DLD1 (cell line): Measurements from ENCODE around the gene AAMDC.
"Not testable (repeated sequence)": the region's sequence is repeated elsewhere in the genome, so short reads cannot be mapped to it uniquely, and the experiment has no call there.

Experiments used
- in situ Hi-C: cut with HindIII; loops from 2 replicates; pipeline ENCODE4 v1.10.0; 2017; ENCODE audit warnings: low sequenced_read_pairs

Gene AAMDC

GRCh38 chr11:77819921-77820564 lies 901 bp upstream of the AAMDC start:
- in situ Hi-C loops, result no loop called here

- in situ Hi-C loops, result no loop called here
Observed at GRCh38 chr11:77821349-77821851, 456 bp downstream of the AAMDC start.

- in situ Hi-C loops, result not testable (repeated sequence)
Observed at GRCh38 chr11:77822126-77822525, 1.2 kb downstream of the AAMDC start.

GRCh38 chr11:77823775-77824174 lies 2.8 kb downstream of the AAMDC start:
- in situ Hi-C loops, result no loop called here

- in situ Hi-C loops, result no loop called here
Observed at GRCh38 chr11:77828926-77829325, 8.0 kb downstream of the AAMDC start.

- in situ Hi-C loops, result no loop called here
Observed at GRCh38 chr11:77833302-77833701, 12.4 kb downstream of the AAMDC start.

- in situ Hi-C loops, result no loop called here
Observed at GRCh38 chr11:77842441-77843121, 21.6 kb downstream of the AAMDC start.

- in situ Hi-C loops, result not testable (repeated sequence)
Observed at GRCh38 chr11:77843700-77844099, 22.8 kb downstream of the AAMDC start.

- in situ Hi-C loops, result no loop called here
Observed at GRCh38 chr11:77851503-77851902, 30.6 kb downstream of the AAMDC start.

GRCh38 chr11:77854838-77855237 lies 33.9 kb downstream of the AAMDC start:
- in situ Hi-C loops, result no loop called here

- in situ Hi-C loops, result not testable (repeated sequence)
Observed at GRCh38 chr11:77857906-77858457, 37.0 kb downstream of the AAMDC start.

GRCh38 chr11:77861444-77861843 lies 40.5 kb downstream of the AAMDC start:
- in situ Hi-C loops, result not testable (repeated sequence)

- in situ Hi-C loops, result no loop called here
Observed at GRCh38 chr11:77865805-77866204, 44.9 kb downstream of the AAMDC start.

- in situ Hi-C loops, result no loop called here
Observed at GRCh38 chr11:77866336-77866735, 45.4 kb downstream of the AAMDC start.

GRCh38 chr11:77868744-77869143 lies 47.8 kb downstream of the AAMDC start:
- in situ Hi-C loops, result no loop called here

- in situ Hi-C loops, result no loop called here
Observed at GRCh38 chr11:77871855-77872254, 50.9 kb downstream of the AAMDC start.

- in situ Hi-C loops, result no loop called here
Observed at GRCh38 chr11:77873345-77873744, 52.4 kb downstream of the AAMDC start.

GRCh38 chr11:77874206-77874605 lies 53.3 kb downstream of the AAMDC start:
- in situ Hi-C loops, result no loop called here

- in situ Hi-C loops, result no loop called here
Observed at GRCh38 chr11:77876045-77876444, 55.1 kb downstream of the AAMDC start.

GRCh38 chr11:77878247-77878646 lies 57.3 kb downstream of the AAMDC start:
- in situ Hi-C loops, result not testable (repeated sequence)

GRCh38 chr11:77879218-77879617 lies 58.3 kb downstream of the AAMDC start:
- in situ Hi-C loops, result no loop called here

GRCh38 chr11:77882396-77882795 lies 61.5 kb downstream of the AAMDC start:
- in situ Hi-C loops, result no loop called here
